AG10803 (cell line): ENCODE data around the gene TLX2.
A peak's percentile ranks its signal among the peaks of the same experiment; 100 is the strongest.

Source experiments
- DNase-seq: peaks from one replicate; pipeline ENCODE4 v3.0.0; 2010; ENCODE audit warnings: low read depth
- H3K4me3 ChIP-seq: 2 replicates; pipeline ENCODE4 v1.5.1; 2011; ENCODE audit warnings: mild to moderate bottlenecking, low read length, control low read depth
- TF ChIP-seq, protein P1 (sequence below): conservative IDR thresholded peaks from 2 replicates; pipeline ENCODE4 v1.5.1; 2011; ENCODE audit warnings: mild to moderate bottlenecking, low read length, control low read depth, inconsistent platforms

TLX2 gene

DNA sequence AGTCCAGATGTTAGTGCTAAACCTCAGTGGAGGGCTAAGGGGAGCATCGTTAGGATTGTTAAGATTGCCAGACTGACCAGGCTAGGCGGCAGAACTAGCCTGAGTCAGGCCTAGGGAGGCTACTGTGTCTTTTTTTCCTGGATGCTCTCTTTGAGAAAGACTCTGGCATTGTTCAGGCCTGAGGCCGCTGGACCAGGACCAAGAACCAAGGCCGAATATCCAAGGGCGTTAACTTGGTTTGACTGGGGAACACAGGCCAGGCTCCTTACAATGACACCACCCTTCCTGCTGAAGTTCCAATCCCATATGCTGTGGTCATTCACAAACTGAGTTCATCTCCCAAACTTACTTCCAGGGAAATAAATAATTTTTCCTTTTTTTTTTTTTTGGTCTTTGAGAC, 26.0 kb downstream of the TLX2 start:
- H3K4me3 ChIP-seq, result no peak overlapping the region
- TF ChIP-seq, protein P1, sequence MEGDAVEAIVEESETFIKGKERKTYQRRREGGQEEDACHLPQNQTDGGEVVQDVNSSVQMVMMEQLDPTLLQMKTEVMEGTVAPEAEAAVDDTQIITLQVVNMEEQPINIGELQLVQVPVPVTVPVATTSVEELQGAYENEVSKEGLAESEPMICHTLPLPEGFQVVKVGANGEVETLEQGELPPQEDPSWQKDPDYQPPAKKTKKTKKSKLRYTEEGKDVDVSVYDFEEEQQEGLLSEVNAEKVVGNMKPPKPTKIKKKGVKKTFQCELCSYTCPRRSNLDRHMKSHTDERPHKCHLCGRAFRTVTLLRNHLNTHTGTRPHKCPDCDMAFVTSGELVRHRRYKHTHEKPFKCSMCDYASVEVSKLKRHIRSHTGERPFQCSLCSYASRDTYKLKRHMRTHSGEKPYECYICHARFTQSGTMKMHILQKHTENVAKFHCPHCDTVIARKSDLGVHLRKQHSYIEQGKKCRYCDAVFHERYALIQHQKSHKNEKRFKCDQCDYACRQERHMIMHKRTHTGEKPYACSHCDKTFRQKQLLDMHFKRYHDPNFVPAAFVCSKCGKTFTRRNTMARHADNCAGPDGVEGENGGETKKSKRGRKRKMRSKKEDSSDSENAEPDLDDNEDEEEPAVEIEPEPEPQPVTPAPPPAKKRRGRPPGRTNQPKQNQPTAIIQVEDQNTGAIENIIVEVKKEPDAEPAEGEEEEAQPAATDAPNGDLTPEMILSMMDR, result no peak
- peak; percentile 80 for DNase-seq

DNA sequence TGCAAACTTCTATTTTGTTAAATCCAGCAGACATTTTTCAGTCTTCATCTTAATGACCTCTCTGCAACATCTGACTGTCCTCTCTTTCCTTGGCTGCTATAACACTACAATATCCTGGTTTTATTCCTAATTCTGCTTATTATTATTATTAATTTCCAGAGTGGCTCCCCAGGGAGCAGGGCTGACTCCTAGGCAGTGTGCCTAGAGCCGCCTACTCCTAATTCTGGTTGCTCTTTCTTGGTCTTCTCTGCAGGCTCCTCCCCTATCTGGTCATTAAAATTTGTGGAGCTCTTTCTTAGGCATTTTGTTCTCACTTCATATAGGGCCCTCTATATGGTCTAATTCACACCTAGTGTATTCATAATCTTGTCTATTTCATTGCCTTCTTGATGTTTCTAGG, 28.7 kb downstream of the TLX2 start:
- TF ChIP-seq, protein P1, result no peak
- DNase-seq, result no peak

DNA sequence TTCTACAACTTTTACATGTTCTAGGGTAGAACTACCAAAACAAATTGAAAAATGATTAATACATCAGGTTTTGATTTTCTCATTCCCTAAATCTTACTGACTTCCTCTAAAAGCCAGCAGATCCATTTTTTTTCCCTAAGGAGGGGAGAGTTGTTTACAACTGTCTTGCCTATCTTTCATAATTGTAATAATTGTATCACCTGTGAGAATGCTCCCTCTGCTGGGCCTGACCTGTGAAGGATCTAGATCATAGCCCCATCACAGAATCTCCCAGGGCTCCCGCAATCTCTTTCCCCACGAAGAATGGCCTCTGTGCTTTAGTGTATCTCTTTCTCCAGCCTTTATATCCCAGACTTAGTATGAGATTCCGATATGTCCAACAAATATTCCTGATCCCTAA, 30.4 kb downstream of the TLX2 start:
- TF ChIP-seq, protein P1, result no peak
- H3K4me3 ChIP-seq, result no peak overlapping the region
- DNase-seq, result no peak

More for the DNA sequence above, 28.7 kb downstream of the TLX2 start:
- no peak overlapping the region for H3K4me3 ChIP-seq

DNA sequence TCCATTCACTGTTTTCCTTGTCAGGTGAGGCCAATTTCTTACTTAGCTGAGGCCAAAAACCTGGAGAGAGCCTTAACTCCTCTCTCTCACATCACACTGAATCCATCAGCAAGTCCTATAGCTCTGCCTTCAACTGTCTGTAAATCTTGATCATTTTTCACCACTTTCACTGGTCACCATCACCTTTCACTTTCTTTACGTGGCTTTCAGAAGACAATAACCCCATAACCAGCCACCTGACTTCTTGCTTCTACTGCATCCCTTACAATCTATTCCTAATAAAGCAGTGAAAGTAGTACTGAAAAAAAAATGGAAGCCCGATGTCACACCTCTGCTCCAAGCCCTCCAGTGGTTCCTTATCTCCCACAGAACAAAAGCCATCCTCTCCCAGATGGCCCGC, 31.8 kb downstream of the TLX2 start:
- TF ChIP-seq, protein P1, result no peak
- DNase-seq, result no peak
- H3K4me3 ChIP-seq, result no peak overlapping the region

DNA sequence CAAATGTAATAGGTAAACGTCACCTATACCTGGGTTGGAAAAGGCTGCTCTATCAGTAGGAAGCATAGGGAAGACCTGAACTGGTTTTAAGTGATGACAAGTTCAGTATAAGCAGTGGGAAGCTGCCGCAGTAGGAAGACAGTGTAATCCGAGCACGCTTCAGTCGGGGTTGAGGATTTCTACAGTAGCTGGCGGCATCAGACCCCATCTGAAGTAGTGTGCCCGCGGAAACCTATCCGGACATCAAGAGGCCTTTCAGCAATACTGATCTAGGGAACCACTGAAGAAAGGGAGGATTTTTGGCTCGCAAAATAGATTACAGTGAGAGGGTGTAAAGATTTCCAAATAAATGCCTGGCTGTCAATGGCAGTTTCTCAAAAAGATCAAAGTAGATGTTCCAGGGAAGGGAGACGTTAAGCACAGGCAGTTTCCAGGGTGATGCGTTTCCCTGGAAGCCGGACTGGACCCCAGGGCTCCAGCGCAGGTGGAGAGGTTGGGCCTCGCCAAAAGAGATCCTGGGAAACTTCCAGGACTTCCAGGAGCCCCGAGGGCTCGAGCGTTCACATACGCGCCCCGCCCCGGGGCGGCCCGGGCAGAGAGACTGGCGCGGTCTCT, 34.1 kb downstream of the TLX2 start:
- DNase-seq, result no peak
- peak overlapping the region; percentile 58 for H3K4me3 ChIP-seq
- TF ChIP-seq, protein P1, result no peak

DNA sequence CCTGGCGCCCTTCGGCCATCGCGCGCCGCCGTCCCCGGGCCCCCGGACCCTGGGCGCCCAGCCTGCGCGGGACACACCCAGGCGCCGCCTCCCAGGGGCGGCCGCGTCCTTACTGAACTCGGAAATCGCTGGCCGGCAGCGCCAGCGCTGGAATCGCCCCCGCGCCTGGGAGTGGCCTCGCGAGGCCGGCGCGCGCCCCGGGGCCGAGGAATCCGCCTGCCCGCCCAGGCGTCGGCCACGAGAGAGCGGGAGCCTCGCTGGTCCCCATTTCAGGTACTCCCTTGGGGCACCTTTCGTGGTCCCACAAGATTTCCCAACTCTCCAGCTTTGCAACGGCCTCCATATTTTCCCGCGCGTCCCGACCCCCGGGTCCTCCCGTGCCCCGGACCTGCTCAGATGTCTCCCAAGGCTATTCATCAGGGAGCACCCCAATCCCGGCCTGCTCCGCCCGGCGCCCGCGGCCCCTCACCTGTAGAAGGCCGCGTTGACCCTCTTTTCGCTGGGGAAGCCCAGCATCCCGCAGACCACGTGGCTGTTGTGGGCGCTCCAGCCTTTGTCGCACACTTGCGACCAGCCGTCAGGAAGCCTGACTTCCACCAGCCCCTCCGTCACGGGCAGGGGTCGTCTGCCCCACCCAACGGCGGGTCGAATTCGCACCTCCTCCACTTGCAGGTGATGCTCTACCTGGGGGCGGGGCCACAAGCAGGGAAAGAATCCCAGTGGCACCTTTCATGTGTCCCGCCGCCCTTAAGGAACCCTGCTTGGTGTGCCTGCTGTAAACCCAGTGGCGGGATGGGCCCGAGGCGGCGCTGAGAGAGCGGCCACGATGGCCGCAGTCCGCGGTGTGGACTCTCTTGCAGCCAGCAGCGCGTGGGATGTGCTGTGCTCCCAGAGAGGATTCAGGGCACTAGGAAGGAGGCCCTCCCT, 34.9 kb downstream of the TLX2 start:
- DNase-seq, result peak; percentile 40
- TF ChIP-seq, protein P1, result no peak
- peak overlapping the region; percentile 58 for H3K4me3 ChIP-seq
